Measurements from ENCODE around the gene PPM1J.
A peak's percentile ranks its signal among the peaks of the same experiment; 100 is the strongest.

PPM1J gene

DNA sequence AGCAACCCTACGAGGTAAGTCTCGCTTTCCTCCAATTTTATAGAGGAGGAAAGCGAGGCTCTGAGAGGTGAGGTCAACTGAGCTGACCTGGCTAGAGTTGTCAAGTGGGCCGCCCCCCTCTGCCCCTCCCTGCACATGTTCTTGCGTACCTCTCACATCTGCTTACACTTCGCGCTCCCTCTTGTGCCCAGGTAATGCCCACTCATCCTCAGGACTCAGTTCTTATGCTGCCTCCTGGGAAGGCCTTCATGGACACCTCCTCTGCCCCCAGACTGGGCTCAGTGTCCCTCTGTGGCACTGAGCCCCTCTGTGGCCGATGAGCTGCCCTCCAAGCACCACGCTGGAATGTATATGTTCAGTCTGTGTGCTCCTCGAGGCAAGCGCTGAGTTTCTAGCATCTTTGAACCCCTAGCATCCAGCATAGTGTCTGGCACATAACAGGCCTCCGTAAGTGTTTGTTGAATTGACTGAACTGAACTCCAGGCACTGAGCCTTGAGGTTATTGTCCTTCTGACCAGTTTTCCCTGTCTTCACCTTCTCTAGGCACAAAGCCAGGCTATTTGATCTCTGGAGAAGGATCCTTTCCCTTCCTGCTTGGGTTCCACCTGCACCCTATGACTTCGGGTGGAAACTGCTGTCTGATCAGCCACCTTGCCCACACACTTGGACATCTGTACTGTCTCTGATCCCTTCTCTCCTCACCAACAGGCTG is 27.2 kb downstream of the PPM1J start:
- no peak for DNase-seq (ENCODE audit: low spot score)

- DNase-seq (ENCODE audit: low spot score), result no peak
Measured at GRCh38 chr1:112687361-112687760, 27.8 kb downstream of the PPM1J start.

GRCh38 chr1:112686835-112687234 is 28.3 kb downstream of the PPM1J start:
- no peak for DNase-seq (ENCODE audit: low spot score)

GRCh38 chr1:112686417-112686816 is 28.7 kb downstream of the PPM1J start:
- no peak for DNase-seq (ENCODE audit: low spot score)

- no peak for DNase-seq (ENCODE audit: low spot score)
Measured at GRCh38 chr1:112685913-112686312, 29.2 kb downstream of the PPM1J start.

GRCh38 chr1:112678605-112679004 is 36.5 kb downstream of the PPM1J start:
- no peak for DNase-seq (ENCODE audit: low spot score)

- no peak for DNase-seq (ENCODE audit: low spot score)
Measured at GRCh38 chr1:112677501-112677900, 37.6 kb downstream of the PPM1J start.

- DNase-seq (ENCODE audit: low spot score), result no peak
Measured at GRCh38 chr1:112676543-112676942, 38.6 kb downstream of the PPM1J start.

DNA sequence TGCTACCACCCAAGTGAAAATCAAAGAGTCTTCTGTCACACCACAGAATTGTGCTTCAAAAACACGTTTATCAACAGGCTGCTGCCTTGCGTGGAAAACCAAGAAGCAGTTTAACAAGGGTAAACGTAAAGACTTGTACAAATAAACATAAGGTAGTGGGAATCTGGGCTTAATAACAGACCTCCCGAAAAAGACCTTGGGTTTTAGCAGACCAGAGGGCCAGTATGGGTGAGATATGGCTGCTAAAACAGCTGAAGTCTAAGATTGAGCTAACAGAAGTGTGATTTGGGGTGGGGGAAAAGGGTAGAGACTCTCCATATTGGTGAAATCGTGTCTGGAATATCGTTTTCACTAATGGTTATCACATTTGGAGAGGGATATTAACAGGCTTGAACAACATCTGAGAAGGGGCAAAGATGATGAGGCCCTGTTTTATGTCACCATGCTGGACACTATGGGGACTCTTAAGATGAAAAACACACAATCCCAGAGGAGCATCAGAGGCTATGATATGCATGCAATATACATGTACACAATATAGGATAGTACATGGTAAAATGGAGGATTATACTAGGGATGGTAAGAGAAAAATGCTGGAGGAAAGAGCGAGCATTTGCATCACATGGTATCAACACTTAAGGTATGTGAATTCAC is 39.3 kb downstream of the PPM1J start:
- DNase-seq (ENCODE audit: low spot score), result no peak

DNA sequence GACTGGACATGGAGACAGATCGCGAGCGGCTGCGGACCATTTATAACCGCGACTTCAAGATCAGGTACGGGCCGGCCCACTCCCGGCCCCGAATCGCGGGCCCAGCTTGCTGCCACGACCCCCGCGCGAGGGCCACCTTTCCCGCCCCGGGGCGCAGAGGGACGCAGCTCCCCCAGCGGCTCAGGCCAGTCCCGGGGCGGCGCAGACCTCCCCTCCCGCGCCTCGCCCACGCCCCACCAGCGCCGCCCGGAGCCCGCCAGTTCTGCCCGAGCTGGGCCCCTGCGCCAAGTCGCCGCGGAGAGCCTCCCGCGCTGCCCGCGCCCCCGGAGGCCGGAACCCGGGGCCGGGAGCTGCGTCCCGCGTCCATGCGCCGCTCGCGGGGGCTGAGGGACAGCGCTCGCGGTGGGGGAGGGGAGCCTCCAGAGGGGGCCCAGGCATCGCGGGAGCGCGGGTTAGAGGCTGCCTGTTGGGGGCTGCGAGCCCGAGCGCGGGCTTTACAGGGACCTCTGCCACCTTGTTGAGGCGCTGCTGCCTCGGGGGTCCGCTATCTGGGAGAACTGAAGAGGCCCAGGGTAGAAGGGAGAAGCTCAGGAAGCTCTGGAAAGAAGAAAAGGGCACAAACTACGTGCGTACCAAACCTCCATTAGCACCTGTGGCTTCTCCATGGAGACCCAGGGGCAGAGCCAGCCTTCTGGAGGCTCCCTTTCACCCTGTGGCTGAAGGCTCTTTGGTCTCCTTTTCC is 40.0 kb downstream of the PPM1J start:
- DNase-seq (ENCODE audit: low spot score), result peak; percentile 60

GRCh38 chr1:112674440-112674985 is 40.6 kb downstream of the PPM1J start, which contains the start of gene MOV10:
Gene MOV10, plus strand, starts transcription at chr1:112674659. Its CDS starts 254 bp downstream, at chr1:112674913.
- DNase-seq (ENCODE audit: low spot score), result peak; percentile 62

GRCh38 chr1:112673592-112674439 is 41.3 kb downstream of the PPM1J start:
- peak; percentile 47 for DNase-seq (ENCODE audit: low spot score)

GRCh38 chr1:112672842-112673241 is 42.3 kb downstream of the PPM1J start:
- DNase-seq (ENCODE audit: low spot score), result no peak

DNA sequence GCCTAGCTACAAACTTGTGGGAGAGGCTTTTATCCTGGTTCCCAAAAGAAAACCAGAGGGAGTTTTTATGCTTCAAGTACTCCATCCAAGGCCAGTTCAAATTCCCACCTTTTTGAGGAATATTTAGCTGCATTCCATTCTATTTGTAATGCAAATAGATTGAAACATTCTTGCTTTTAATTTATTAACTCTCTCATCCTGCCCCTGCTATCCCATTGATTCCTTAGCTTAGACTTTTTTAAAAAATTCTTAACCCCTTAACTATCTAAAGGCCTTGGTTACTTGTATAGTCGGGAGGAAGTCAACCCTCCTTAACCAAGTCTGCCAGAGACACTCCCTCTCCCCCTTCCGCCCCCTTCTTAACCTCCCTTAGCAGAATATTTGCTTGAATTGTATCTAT is 43.1 kb downstream of the PPM1J start:
- DNase-seq (ENCODE audit: low spot score), result no peak

- no peak for DNase-seq (ENCODE audit: low spot score)
Measured at GRCh38 chr1:112666946-112667345, 48.2 kb downstream of the PPM1J start.

DNA sequence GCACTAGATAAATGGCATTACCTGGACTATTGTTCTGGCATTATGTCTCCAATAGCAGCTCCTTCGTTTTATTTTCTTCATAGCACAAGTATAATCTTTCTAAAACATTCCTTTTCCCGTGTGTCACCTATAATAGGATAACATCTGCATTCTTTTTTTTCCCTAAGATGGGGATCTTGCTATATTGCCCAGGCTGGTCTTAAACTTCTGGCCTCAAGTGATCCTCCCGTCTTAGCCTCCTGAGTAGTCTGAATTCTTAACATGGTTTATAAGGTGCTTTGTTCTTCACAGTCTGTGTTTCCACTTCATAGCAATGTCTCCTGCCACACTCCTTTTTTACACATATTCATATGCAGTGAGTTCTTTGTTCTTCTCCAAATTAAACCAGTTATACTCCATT is 49.3 kb downstream of the PPM1J start:
- no peak for DNase-seq (ENCODE audit: low spot score)
